ENCODE measurements around the gene IDI2.

The IDI2 gene

GRCh38 chr10:1063232-1063865 is 37.7 kb upstream of the IDI2 start:
- POLR2A ChIA-PET (ENCODE audit: low non-redundant PET) = no interaction called here
- TF ChIP-seq, protein P1, sequence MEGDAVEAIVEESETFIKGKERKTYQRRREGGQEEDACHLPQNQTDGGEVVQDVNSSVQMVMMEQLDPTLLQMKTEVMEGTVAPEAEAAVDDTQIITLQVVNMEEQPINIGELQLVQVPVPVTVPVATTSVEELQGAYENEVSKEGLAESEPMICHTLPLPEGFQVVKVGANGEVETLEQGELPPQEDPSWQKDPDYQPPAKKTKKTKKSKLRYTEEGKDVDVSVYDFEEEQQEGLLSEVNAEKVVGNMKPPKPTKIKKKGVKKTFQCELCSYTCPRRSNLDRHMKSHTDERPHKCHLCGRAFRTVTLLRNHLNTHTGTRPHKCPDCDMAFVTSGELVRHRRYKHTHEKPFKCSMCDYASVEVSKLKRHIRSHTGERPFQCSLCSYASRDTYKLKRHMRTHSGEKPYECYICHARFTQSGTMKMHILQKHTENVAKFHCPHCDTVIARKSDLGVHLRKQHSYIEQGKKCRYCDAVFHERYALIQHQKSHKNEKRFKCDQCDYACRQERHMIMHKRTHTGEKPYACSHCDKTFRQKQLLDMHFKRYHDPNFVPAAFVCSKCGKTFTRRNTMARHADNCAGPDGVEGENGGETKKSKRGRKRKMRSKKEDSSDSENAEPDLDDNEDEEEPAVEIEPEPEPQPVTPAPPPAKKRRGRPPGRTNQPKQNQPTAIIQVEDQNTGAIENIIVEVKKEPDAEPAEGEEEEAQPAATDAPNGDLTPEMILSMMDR (conservative IDR thresholded peaks at IDR 0.05; ENCODE audit: low read depth) = no peak
- DNase-seq (ENCODE audit: low spot score) = no peak

GRCh38 chr10:1061930-1062774 is 36.5 kb upstream of the IDI2 start:
- TF ChIP-seq, protein P1 (conservative IDR thresholded peaks at IDR 0.05; ENCODE audit: low read depth) = no peak
- DNase-seq (ENCODE audit: low spot score) = no peak
- ChIA-PET POLR2A (ENCODE audit: low non-redundant PET) (no interaction called here), CTCF (interaction anchor here (0.7 kb wide), 1 partner anchor 379 kb away, joined by 5 read pairs; no protein-coding TSS in a partner anchor)
- no peak overlapping the region for H3K27ac ChIP-seq

More at GRCh38 chr10:1063232-1063865, 37.7 kb upstream of the IDI2 start:
- H3K27ac ChIP-seq = no peak overlapping the region
- CTCF ChIA-PET = no interaction called here

DNA sequence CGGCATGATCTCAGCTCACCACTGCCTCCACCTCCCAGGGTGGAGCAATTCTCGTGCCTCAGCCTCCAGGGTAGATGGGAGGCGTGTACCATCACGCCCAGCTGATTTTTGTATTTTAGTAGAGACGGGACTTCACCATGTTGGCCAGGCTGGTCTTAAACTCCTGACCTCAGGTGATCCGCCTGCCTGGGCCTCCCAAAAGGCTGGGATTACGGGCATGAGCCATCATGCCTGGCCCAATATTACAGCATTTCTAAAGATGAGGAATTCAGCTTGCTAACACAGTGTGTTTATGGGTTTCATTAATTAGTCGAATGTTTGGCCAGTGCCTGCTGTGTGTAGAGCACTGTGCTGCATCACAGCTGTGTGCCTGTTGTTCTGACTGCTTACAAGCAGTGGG is 34.2 kb upstream of the IDI2 start:
- ChIA-PET POLR2A (ENCODE audit: low non-redundant PET) (interaction anchor here (0.6 to 0.9 kb wide), 2 partner anchors 11 to 414 kb away, joined by 3 to 5 read pairs; partner anchors contain the start of gene IDI1), CTCF (no interaction called here)
- peak overlapping the region; percentile 81 for H3K27ac ChIP-seq
- TF ChIP-seq, protein P1 (conservative IDR thresholded peaks at IDR 0.05; ENCODE audit: low read depth) = no peak
- peak; percentile 42 for DNase-seq (ENCODE audit: low spot score)

DNA sequence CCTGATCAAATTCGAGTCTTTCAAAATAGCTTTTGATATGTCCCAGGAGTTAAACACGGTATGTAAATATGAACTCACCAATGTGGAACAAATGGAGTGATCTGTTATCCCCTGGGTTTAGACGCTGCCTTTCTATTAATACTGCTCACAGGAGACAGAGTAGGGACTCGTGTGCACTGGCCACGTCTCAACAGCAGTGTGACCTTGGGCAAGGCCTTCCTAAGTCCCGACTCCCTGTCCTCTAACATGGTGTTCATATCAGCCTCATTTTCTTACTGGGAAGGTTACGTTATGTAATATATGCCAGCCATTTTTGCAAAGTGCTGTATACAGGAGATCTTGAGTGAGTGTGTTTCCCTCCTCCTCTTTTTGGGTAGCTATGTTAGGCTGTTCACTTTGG is 32.4 kb upstream of the IDI2 start:
- no peak overlapping the region for H3K27ac ChIP-seq
- ChIA-PET CTCF (interaction anchor here (0.6 kb wide), 1 partner anchor 146 kb away, joined by 4 read pairs; no protein-coding TSS in a partner anchor), POLR2A (ENCODE audit: low non-redundant PET) (interaction anchor here (0.6 kb wide), 1 partner anchor 8 kb away, joined by 3 read pairs; no protein-coding TSS in a partner anchor)
- no peak for DNase-seq (ENCODE audit: low spot score)
- TF ChIP-seq, protein P1 (conservative IDR thresholded peaks at IDR 0.05; ENCODE audit: low read depth) = no peak

- TF ChIP-seq, protein P1 (conservative IDR thresholded peaks at IDR 0.05; ENCODE audit: low read depth) = no peak
- POLR2A ChIA-PET (ENCODE audit: low non-redundant PET) = no interaction called here
- CTCF ChIA-PET = no interaction called here
- no peak for DNase-seq (ENCODE audit: low spot score)
- H3K27ac ChIP-seq = peak overlapping the region; percentile 97
These were observed 31.5 kb upstream of the IDI2 start for GRCh38 chr10:1057106-1057657.
